GM13976 (cell line): ENCODE data around the gene SRPX2.

Experiments
- DNase-seq: peaks from one replicate; pipeline ENCODE4 v3.0.0; 2012; ENCODE audit warnings: low spot score
- CTCF ChIP-seq: IDR thresholded peaks from 2 replicates; pipeline ENCODE4 v1.5.1; 2012; ENCODE audit warnings: borderline replicate concordance, mild to moderate bottlenecking; ENCODE audit not compliant: insufficient read depth; ENCODE audit errors: extremely low read depth, missing control alignments, control extremely low read depth
- in situ Hi-C: fragments of 300-500 bp; cut with MboI; formaldehyde crosslinking; loops from one replicate; pipeline ENCODE4 v1.12.0; 2022; ENCODE audit warnings: low sequenced_read_pairs, mixed read lengths, inconsistent platforms; ENCODE audit not compliant: unreplicated experiment

The SRPX2 gene

GRCh38 chrX:100648458-100649417 is 4.7 kb downstream of the SRPX2 start:
- no peak for DNase-seq
- in situ Hi-C loops: no loop called here
- TF ChIP-seq CTCF: no peak

GRCh38 chrX:100649550-100650356 is 5.8 kb downstream of the SRPX2 start:
- in situ Hi-C loops: loop anchor here (25.0 kb wide), 1 partner anchor 137 kb away; no protein-coding TSS in a partner anchor
- no peak for TF ChIP-seq CTCF
- no peak for DNase-seq

GRCh38 chrX:100650841-100651240 is 6.8 kb downstream of the SRPX2 start:
- no peak for DNase-seq
- in situ Hi-C loops: loop anchor here (25.0 kb wide), 1 partner anchor 139 kb away; no protein-coding TSS in a partner anchor
- TF ChIP-seq CTCF: no peak

GRCh38 chrX:100652266-100652665 is 8.3 kb downstream of the SRPX2 start:
- in situ Hi-C loops: loop anchor here (25.0 kb wide), 1 partner anchor 140 kb away; no protein-coding TSS in a partner anchor
- TF ChIP-seq CTCF: no peak
- no peak for DNase-seq

GRCh38 chrX:100654261-100654660 is 10.3 kb downstream of the SRPX2 start:
- in situ Hi-C loops: loop anchor here (25.0 kb wide), 1 partner anchor 142 kb away; no protein-coding TSS in a partner anchor
- DNase-seq: no peak
- TF ChIP-seq CTCF: no peak

GRCh38 chrX:100658941-100659381 is 15.0 kb downstream of the SRPX2 start:
- TF ChIP-seq CTCF: no peak
- in situ Hi-C loops: loop anchor here (25.0 kb wide), 1 partner anchor 147 kb away; no protein-coding TSS in a partner anchor
- DNase-seq: no peak
